HL-60 (cell line): ENCODE measurements around the gene ROBO1.

Experiments
- DNase-seq, 2 experiments: peaks; one replicate each; pipeline ENCODE4 v3.0.0-alpha.2; 2010 to 2020; ENCODE audit warnings: low read depth in 1 of 2, low spot score in 1 of 2
- H3K27ac ChIP-seq: fragments of 250-450 bp; sonication (Bioruptor Pico); replicated peaks from 2 replicates; pipeline ENCODE4 v1.5.1; 2020; ENCODE audit warnings: mild to moderate bottlenecking, moderate library complexity
- H3K27me3 ChIP-seq: fragments of 250-450 bp; sonication (Bioruptor Pico); 2 replicates; pipeline ENCODE4 v1.5.1; 2021; ENCODE audit warnings: mild to moderate bottlenecking, moderate library complexity; ENCODE audit not compliant: insufficient read depth, poor library complexity, severe bottlenecking
- H3K4me3 ChIP-seq: replicated peaks from 2 replicates; pipeline ENCODE4 v1.5.1; 2011; ENCODE audit warnings: mild to moderate bottlenecking, control low read depth, low read length; ENCODE audit not compliant: insufficient read depth
- GABPA ChIP-seq: IDR thresholded peaks from 2 replicates; pipeline ENCODE4 v1.6.1; 2012; ENCODE audit warnings: low read depth
- POLR2AphosphoS5 ChIP-seq: IDR thresholded peaks from 2 replicates; pipeline ENCODE4 v1.6.1; 2012; ENCODE audit warnings: low read depth
- SPI1 ChIP-seq: IDR thresholded peaks from 2 replicates; pipeline ENCODE4 v1.6.1; 2012; ENCODE audit warnings: low read depth, mild to moderate bottlenecking, borderline replicate concordance
- TF ChIP-seq, protein P1 (sequence below): IDR thresholded peaks from one replicate; pipeline ENCODE4 v1.5.1; 2011; ENCODE audit warnings: low read length, control low read depth, inconsistent platforms; ENCODE audit not compliant: insufficient read depth
- TF ChIP-seq, protein P2 (sequence below): IDR thresholded peaks from 2 replicates; pipeline ENCODE4 v1.6.1; 2012; ENCODE audit warnings: low read depth; ENCODE audit not compliant: insufficient replicate concordance

ROBO1 gene

DNA sequence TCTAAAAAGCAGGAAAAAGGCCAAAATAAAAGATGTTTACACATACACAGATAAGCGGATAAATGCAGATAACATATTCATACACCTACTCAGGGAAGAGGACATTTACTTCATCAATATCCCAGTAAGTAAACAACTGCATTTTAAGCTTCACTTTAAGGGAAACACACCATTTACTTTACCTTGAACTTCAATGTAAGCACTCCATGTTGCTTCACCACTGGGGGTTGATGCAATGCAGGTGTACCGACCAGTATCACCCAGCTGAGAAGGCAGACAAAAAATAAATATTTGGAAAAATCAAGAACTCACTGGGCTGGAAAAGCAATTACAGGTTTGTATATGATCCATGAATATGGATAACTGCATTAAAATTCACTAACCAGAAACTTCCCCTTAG lies 1099.5 kb downstream of the ROBO1 start:
- no peak for DNase-seq
- TF ChIP-seq SPI1 (no peak), POLR2AphosphoS5 (no peak), GABPA (no peak)
- TF ChIP-seq, protein P1, sequence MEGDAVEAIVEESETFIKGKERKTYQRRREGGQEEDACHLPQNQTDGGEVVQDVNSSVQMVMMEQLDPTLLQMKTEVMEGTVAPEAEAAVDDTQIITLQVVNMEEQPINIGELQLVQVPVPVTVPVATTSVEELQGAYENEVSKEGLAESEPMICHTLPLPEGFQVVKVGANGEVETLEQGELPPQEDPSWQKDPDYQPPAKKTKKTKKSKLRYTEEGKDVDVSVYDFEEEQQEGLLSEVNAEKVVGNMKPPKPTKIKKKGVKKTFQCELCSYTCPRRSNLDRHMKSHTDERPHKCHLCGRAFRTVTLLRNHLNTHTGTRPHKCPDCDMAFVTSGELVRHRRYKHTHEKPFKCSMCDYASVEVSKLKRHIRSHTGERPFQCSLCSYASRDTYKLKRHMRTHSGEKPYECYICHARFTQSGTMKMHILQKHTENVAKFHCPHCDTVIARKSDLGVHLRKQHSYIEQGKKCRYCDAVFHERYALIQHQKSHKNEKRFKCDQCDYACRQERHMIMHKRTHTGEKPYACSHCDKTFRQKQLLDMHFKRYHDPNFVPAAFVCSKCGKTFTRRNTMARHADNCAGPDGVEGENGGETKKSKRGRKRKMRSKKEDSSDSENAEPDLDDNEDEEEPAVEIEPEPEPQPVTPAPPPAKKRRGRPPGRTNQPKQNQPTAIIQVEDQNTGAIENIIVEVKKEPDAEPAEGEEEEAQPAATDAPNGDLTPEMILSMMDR, result no peak
- TF ChIP-seq, protein P2, sequence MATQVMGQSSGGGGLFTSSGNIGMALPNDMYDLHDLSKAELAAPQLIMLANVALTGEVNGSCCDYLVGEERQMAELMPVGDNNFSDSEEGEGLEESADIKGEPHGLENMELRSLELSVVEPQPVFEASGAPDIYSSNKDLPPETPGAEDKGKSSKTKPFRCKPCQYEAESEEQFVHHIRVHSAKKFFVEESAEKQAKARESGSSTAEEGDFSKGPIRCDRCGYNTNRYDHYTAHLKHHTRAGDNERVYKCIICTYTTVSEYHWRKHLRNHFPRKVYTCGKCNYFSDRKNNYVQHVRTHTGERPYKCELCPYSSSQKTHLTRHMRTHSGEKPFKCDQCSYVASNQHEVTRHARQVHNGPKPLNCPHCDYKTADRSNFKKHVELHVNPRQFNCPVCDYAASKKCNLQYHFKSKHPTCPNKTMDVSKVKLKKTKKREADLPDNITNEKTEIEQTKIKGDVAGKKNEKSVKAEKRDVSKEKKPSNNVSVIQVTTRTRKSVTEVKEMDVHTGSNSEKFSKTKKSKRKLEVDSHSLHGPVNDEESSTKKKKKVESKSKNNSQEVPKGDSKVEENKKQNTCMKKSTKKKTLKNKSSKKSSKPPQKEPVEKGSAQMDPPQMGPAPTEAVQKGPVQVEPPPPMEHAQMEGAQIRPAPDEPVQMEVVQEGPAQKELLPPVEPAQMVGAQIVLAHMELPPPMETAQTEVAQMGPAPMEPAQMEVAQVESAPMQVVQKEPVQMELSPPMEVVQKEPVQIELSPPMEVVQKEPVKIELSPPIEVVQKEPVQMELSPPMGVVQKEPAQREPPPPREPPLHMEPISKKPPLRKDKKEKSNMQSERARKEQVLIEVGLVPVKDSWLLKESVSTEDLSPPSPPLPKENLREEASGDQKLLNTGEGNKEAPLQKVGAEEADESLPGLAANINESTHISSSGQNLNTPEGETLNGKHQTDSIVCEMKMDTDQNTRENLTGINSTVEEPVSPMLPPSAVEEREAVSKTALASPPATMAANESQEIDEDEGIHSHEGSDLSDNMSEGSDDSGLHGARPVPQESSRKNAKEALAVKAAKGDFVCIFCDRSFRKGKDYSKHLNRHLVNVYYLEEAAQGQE, result no peak
- Histone ChIP-seq H3K27me3 (no peaks in the 10 kb centered on the region), H3K4me3 (no peak overlapping the region), H3K27ac (no peak overlapping the region)

DNA sequence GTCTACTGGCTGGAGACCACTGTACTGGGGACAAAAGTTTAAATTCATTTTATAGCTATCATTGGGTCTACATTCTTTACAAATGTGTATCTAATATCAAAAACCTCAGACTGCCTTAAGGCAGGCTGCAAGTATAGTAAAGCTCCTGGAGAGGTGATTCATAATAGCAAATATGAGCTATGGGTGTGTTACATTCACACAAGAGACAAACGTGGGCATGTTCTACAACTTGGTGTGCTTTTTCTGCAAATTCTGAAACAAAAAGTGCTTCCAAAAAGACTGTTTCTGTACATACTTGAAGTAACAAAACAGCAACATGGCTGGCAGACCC lies 1101.4 kb downstream of the ROBO1 start:
- Histone ChIP-seq H3K27me3 (no peaks in the 10 kb centered on the region), H3K4me3 (no peak overlapping the region), H3K27ac (no peak overlapping the region)
- TF ChIP-seq POLR2AphosphoS5, result no peak
- no peak for TF ChIP-seq SPI1
- TF ChIP-seq GABPA, result no peak
- TF ChIP-seq, protein P1, result no peak
- DNase-seq, result no peak

DNA sequence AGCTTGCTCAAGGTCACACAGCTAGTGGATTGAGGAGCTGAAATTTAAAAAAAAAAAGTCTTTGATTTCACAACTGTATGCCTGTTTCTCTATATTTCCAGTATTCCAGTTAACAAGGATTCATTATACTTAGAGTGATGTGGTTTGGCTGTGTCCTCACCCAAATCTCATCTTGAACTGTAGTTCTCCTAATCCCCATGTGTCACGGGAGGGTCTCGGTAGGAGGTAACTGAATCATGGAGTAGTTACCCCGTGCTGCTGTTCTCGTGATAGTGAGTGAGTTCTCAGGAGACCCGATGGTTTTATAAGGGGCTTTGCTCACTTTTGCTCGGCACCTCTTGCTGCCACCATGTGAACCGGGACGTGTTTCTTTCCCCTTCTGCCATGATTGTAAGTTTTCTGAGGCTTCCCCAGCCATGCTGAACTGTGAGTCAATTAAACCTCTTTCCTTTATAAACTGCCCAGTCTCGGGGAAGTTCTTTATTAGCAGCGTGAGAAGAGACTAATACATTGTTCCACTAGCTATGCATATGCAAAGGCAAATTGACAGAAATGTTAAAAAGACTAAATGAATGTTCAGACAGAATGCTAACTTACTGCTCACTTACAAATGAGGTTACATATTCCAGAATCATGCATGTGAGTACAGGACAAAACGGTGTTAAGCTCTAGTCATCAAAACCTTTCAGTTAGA lies 1101.9 kb downstream of the ROBO1 start:
- H3K4me3 ChIP-seq, result no peak overlapping the region
- H3K27ac ChIP-seq, result no peak overlapping the region
- DNase-seq, result no peak
- H3K27me3 ChIP-seq, result no peaks in the 10 kb centered on the region
- no peak for TF ChIP-seq POLR2AphosphoS5

DNA sequence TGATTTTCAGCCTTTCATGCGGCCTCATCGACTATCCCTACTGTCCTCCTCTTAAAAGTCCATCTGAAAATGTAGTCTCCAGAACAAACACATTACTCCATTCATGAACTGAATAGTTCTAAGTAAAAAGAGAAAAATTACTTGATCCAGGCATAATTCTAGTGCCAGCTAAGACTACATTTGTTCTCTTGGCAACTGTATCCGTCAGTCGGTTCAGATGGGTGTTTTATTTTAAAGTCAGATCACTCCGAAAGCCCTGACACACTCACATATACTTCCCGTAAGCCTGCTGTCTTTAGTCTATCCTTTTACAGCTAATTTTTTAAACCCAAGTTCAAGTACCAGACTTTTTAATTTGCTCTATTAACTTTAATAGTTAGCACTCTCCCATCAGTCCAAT lies 1102.7 kb downstream of the ROBO1 start:
- H3K27me3 ChIP-seq, result no peaks in the 10 kb centered on the region
- H3K27ac ChIP-seq, result no peak overlapping the region
- H3K4me3 ChIP-seq, result no peak overlapping the region
- DNase-seq, result no peak
- TF ChIP-seq SPI1 (no peak), POLR2AphosphoS5 (no peak)

DNA sequence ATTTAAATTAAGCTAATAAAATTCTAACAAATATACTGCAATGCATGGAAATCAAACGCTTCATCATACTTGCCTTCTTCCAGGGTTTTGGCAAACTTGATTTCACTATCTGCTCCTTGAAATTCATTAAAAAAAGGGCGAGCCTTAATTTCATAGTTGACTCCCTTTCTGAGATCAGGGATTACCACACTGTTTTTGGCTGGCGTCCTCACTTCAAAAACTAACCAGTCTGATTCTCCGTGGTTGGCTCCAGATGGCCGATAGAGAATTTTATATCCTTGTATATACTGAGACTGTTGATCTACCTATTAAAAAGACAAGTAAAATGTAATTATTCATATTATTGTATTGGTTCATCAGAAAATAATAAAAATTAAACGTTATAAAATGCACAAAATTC lies 1106.8 kb downstream of the ROBO1 start:
- Histone ChIP-seq H3K27me3 (no peaks in the 10 kb centered on the region), H3K27ac (no peak overlapping the region), H3K4me3 (no peak overlapping the region)
- no peak for TF ChIP-seq GABPA
- no peak for TF ChIP-seq POLR2AphosphoS5
- TF ChIP-seq SPI1, result no peak
- TF ChIP-seq, protein P2, result no peak
- TF ChIP-seq, protein P1, result no peak
- no peak for DNase-seq
